Neuron (in vitro differentiated cells): ENCODE measurements around the gene ROBO1.

ENCODE experiments used
- H2AFZ ChIP-seq: one replicate; pipeline ENCODE4 v1.6.1; 2013; ENCODE audit warnings: low read depth, mild to moderate bottlenecking, inconsistent platforms, low read length, moderate library complexity
- H3K27me3 ChIP-seq: one replicate; pipeline ENCODE4 v1.6.1; 2013; ENCODE audit warnings: low read length; ENCODE audit not compliant: insufficient read depth
- H3K36me3 ChIP-seq: one replicate; pipeline ENCODE4 v1.6.1; 2013; ENCODE audit warnings: low read length; ENCODE audit not compliant: insufficient read depth
- H3K4me1 ChIP-seq: one replicate; pipeline ENCODE4 v1.6.1; 2013; ENCODE audit warnings: low read length; ENCODE audit not compliant: insufficient read depth
- H3K4me3 ChIP-seq: 2 replicates; pipeline ENCODE4 v1.5.1; 2013; ENCODE audit warnings: mild to moderate bottlenecking, low read length, moderate library complexity
- H3K9me3 ChIP-seq: one replicate; pipeline ENCODE4 v1.6.1; 2013; ENCODE audit warnings: low read length

The ROBO1 gene

GRCh38 chr3:79016587-79017376 is 751.0 kb downstream of the ROBO1 start:
- H3K4me1 ChIP-seq, result peaks cover 44% of the 10 kb centered on the region
- no peak overlapping the region for H2AFZ ChIP-seq
- H3K9me3 ChIP-seq, result no peaks in the 10 kb centered on the region
- no peaks in the 10 kb centered on the region for H3K27me3 ChIP-seq
- H3K4me3 ChIP-seq, result peak overlapping the region; percentile 97
- no peaks in the 10 kb centered on the region for H3K36me3 ChIP-seq

GRCh38 chr3:79015854-79016253 is 751.9 kb downstream of the ROBO1 start:
- Histone ChIP-seq H2AFZ (no peak overlapping the region), H3K36me3 (no peaks in the 10 kb centered on the region), H3K27me3 (no peaks in the 10 kb centered on the region), H3K4me1 (peaks cover 46% of the 10 kb centered on the region), H3K9me3 (no peaks in the 10 kb centered on the region), H3K4me3 (peak overlapping the region; percentile 97)

- Histone ChIP-seq H3K27me3 (no peaks in the 10 kb centered on the region), H3K9me3 (no peaks in the 10 kb centered on the region), H2AFZ (no peak overlapping the region), H3K36me3 (no peaks in the 10 kb centered on the region), H3K4me1 (peaks cover 42% of the 10 kb centered on the region), H3K4me3 (no peak overlapping the region)
Measured at GRCh38 chr3:79012946-79013362, 754.8 kb downstream of the ROBO1 start.

GRCh38 chr3:79012530-79012913 is 755.3 kb downstream of the ROBO1 start:
- Histone ChIP-seq H3K36me3 (no peaks in the 10 kb centered on the region), H3K4me3 (no peak overlapping the region), H3K27me3 (no peaks in the 10 kb centered on the region), H3K9me3 (no peaks in the 10 kb centered on the region), H3K4me1 (peaks cover 42% of the 10 kb centered on the region), H2AFZ (no peak overlapping the region)

- Histone ChIP-seq H3K4me1 (peaks cover 42% of the 10 kb centered on the region), H3K4me3 (no peak overlapping the region), H2AFZ (no peak overlapping the region), H3K36me3 (no peaks in the 10 kb centered on the region), H3K27me3 (no peaks in the 10 kb centered on the region), H3K9me3 (no peaks in the 10 kb centered on the region)
Measured at GRCh38 chr3:79011821-79012529, 755.8 kb downstream of the ROBO1 start.

- Histone ChIP-seq H2AFZ (no peak overlapping the region), H3K4me1 (peaks cover 25% of the 10 kb centered on the region), H3K27me3 (no peaks in the 10 kb centered on the region), H3K9me3 (no peaks in the 10 kb centered on the region), H3K4me3 (no peak overlapping the region), H3K36me3 (no peaks in the 10 kb centered on the region)
Measured at GRCh38 chr3:79009861-79010260, 757.9 kb downstream of the ROBO1 start.

GRCh38 chr3:79006077-79006476 is 761.7 kb downstream of the ROBO1 start:
- Histone ChIP-seq H3K9me3 (no peaks in the 10 kb centered on the region), H3K4me1 (peaks cover 4% of the 10 kb centered on the region)

GRCh38 chr3:79005084-79005483 is 762.7 kb downstream of the ROBO1 start:
- no peaks in the 10 kb centered on the region for H3K36me3 ChIP-seq
- no peak overlapping the region for H3K4me3 ChIP-seq
- no peaks in the 10 kb centered on the region for H3K27me3 ChIP-seq
- H3K4me1 ChIP-seq, result peaks cover 4% of the 10 kb centered on the region
- H2AFZ ChIP-seq, result no peak overlapping the region
- no peaks in the 10 kb centered on the region for H3K9me3 ChIP-seq

More at GRCh38 chr3:79006077-79006476, 761.7 kb downstream of the ROBO1 start:
- Histone ChIP-seq H3K36me3 (no peaks in the 10 kb centered on the region), H3K27me3 (no peaks in the 10 kb centered on the region), H3K4me3 (no peak overlapping the region), H2AFZ (no peak overlapping the region)

- H3K27me3 ChIP-seq, result no peaks in the 10 kb centered on the region
- H3K36me3 ChIP-seq, result no peaks in the 10 kb centered on the region
- H3K4me3 ChIP-seq, result no peak overlapping the region
- peaks cover 4% of the 10 kb centered on the region for H3K9me3 ChIP-seq
- H2AFZ ChIP-seq, result no peak overlapping the region
- H3K4me1 ChIP-seq, result peaks cover 4% of the 10 kb centered on the region
Measured at GRCh38 chr3:79003994-79004393, 763.8 kb downstream of the ROBO1 start.

- H3K4me1 ChIP-seq, result peaks cover 4% of the 10 kb centered on the region
- peaks cover 4% of the 10 kb centered on the region for H3K9me3 ChIP-seq
- H2AFZ ChIP-seq, result no peak overlapping the region
- no peaks in the 10 kb centered on the region for H3K27me3 ChIP-seq
- H3K36me3 ChIP-seq, result no peaks in the 10 kb centered on the region
- H3K4me3 ChIP-seq, result no peak overlapping the region
Measured at GRCh38 chr3:79002465-79003372, 765.1 kb downstream of the ROBO1 start.

GRCh38 chr3:79001255-79001654 is 766.5 kb downstream of the ROBO1 start:
- H3K4me3 ChIP-seq, result no peak overlapping the region
- H3K36me3 ChIP-seq, result no peaks in the 10 kb centered on the region
- H3K9me3 ChIP-seq, result peaks cover 4% of the 10 kb centered on the region
- H3K4me1 ChIP-seq, result peaks cover 4% of the 10 kb centered on the region
- no peak overlapping the region for H2AFZ ChIP-seq
- no peaks in the 10 kb centered on the region for H3K27me3 ChIP-seq

- H3K4me3 ChIP-seq, result no peak overlapping the region
- peaks cover 6% of the 10 kb centered on the region for H3K9me3 ChIP-seq
- H3K27me3 ChIP-seq, result no peaks in the 10 kb centered on the region
- H3K36me3 ChIP-seq, result no peaks in the 10 kb centered on the region
- H3K4me1 ChIP-seq, result no peaks in the 10 kb centered on the region
- H2AFZ ChIP-seq, result no peak overlapping the region
Measured at GRCh38 chr3:78999139-78999538, 768.7 kb downstream of the ROBO1 start.

- Histone ChIP-seq H3K36me3 (no peaks in the 10 kb centered on the region), H3K4me3 (no peak overlapping the region), H3K4me1 (no peaks in the 10 kb centered on the region), H3K27me3 (no peaks in the 10 kb centered on the region), H3K9me3 (peaks cover 12% of the 10 kb centered on the region), H2AFZ (no peak overlapping the region)
Measured at GRCh38 chr3:78995087-78995486, 772.7 kb downstream of the ROBO1 start.
